Measurements from ENCODE around the gene GBP3.

GRCh38 chr1:89037186-89037585 lies 14.5 kb upstream of the GBP3 start:
- TF ChIP-seq EZH2 (IDR thresholded peaks at IDR 0.05), result no peak
- no peak for TF ChIP-seq POLR2AphosphoS5 (IDR thresholded peaks at IDR 0.05; ENCODE audit: borderline replicate concordance, low read depth, low read length)

Measured in SK-N-MC (cell line).